Activated CD8-positive, alpha-beta memory T cell treated with anti-CD3 and anti-CD28 coated beads, Interleukin-2, amount 10 ng/mL, durations not matched to agents 7 days and 5 days (primary cell): ENCODE results near the gene LCTL. TPM values are rescaled to one million over a fixed set of nuclear protein-coding genes. Genes with fewer than 3 reads are reported as not detected.

Source experiments
- ATAC-seq: fragments of 150-1000 bp; cut with Tn5 transposase; one replicate; pipeline ENCODE4 v1.10.0; 2021; ENCODE audit warnings: moderate library complexity
- CTCF ChIA-PET: fragments of 350-600 bp; sonication (Branson Sonifier 250); formaldehyde crosslinking; loops from one replicate; lab custom pipeline; 2021; ENCODE audit warnings: antibody characterized with exemption; lab: Charles Lee
- DNase-seq: peaks from one replicate; pipeline ENCODE4 v3.0.0-alpha.2; 2020
- H3K27ac Mint-ChIP-seq: one replicate; pipeline ENCODE4 v1.8.0; 2021; ENCODE audit warnings: mild to moderate bottlenecking, mixed read lengths
- H3K27me3 Mint-ChIP-seq: one replicate; pipeline ENCODE4 v1.8.0; 2021; ENCODE audit warnings: mixed read lengths
- H3K36me3 Mint-ChIP-seq: one replicate; pipeline ENCODE4 v1.8.0; 2021; ENCODE audit warnings: mild to moderate bottlenecking, mixed read lengths
- H3K4me1 Mint-ChIP-seq: one replicate; pipeline ENCODE4 v1.8.0; 2021; ENCODE audit warnings: mixed read lengths
- H3K4me3 Mint-ChIP-seq: one replicate; pipeline ENCODE4 v1.8.0; 2021; ENCODE audit warnings: mild to moderate bottlenecking, moderate library complexity, mixed read lengths
- H3K9me3 Mint-ChIP-seq: one replicate; pipeline ENCODE4 v1.8.0; 2022; ENCODE audit warnings: low read depth, mixed read lengths
- total RNA-seq, 2 experiments: library from RNA; stranded (reverse); gene quantifications; one replicate each; pipeline ENCODE4 v1.2.3, GENCODE V29; 2021

LCTL gene
- total RNA-seq, 2 experiments from 2014 or later, result not detected

DNA sequence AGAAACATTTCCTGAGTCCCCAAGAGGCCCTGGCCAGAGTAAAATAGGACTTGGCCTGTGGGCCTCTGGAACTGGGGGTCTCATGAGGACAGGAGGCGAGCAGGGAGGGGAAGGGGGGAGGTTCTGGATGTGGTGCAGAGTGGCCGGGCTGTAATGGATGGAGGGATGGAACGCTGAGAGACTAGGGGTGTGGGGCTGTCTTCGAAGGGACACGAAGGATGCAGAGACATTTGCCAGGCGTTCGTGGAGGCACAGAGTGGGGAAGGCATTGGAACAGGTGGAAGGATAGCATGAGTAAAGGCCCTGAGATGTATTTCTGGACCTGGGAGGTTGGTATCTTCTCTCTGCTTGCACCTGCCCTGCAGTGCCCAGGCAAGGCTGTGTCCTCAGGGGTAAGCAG is 2.1 kb upstream of the LCTL start:
- Mint-ChIP-seq H3K27me3 (no peaks in the 10 kb centered on the region), H3K36me3 (no peaks in the 10 kb centered on the region), H3K4me1 (peaks cover 7% of the 10 kb centered on the region), H3K27ac (no peak overlapping the region), H3K9me3 (no peaks in the 10 kb centered on the region), H3K4me3 (no peak overlapping the region)
- ATAC-seq (no peak), DNase-seq (no peak)
- CTCF ChIA-PET, result no interaction called here

DNA sequence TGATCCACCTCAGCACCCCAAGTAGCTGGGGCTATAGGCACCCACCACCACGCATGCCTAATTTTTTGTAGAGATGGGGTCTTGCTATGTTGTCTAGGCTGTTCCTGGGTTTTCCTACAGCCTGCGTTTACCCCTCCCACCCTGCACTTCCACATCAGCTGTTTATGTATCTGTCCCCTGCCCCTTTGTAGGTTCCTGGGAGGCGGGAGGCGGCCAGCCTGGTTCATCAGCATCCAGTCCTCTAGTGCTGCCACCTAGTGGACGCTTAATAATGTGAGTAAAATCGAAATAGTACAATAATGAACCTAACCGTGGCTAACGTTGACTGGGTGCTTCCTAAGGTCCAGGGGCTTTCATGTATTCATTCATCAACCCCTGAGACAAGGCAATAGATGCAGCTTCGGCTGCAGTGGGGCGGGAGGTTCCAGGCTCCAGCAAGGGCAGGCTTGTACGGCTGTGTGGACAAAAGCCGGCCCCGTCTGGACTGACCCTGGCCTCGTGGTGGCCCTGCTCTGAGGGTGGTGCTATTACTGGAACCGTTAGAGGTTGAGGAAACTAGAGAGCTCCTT is 1.2 kb upstream of the LCTL start:
- Mint-ChIP-seq H3K9me3 (no peaks in the 10 kb centered on the region), H3K36me3 (no peaks in the 10 kb centered on the region), H3K27ac (no peak overlapping the region), H3K4me3 (no peak overlapping the region), H3K27me3 (no peaks in the 10 kb centered on the region), H3K4me1 (peaks cover 7% of the 10 kb centered on the region)
- CTCF ChIA-PET, result interaction anchor here (0.6 to 1.8 kb wide), 15 partner anchors 8 to 284 kb away, joined by 3 to 5 read pairs (median 3); partner anchors contain the start of gene SNAPC5
- DNase-seq, result peak; percentile 74
- ATAC-seq, result peak; percentile 80

GRCh38 chr15:66565141-66565641 is 607 bp downstream of the LCTL start:
- Mint-ChIP-seq H3K36me3 (no peaks in the 10 kb centered on the region), H3K27me3 (no peaks in the 10 kb centered on the region), H3K9me3 (no peaks in the 10 kb centered on the region), H3K27ac (no peak overlapping the region), H3K4me3 (no peak overlapping the region), H3K4me1 (peaks cover 7% of the 10 kb centered on the region)
- DNase-seq (no peak), ATAC-seq (no peak)
- CTCF ChIA-PET, result interaction anchor here (1.4 to 1.5 kb wide), 2 partner anchors 13 to 54 kb away, joined by 3 to 5 read pairs; no protein-coding TSS in a partner anchor

DNA sequence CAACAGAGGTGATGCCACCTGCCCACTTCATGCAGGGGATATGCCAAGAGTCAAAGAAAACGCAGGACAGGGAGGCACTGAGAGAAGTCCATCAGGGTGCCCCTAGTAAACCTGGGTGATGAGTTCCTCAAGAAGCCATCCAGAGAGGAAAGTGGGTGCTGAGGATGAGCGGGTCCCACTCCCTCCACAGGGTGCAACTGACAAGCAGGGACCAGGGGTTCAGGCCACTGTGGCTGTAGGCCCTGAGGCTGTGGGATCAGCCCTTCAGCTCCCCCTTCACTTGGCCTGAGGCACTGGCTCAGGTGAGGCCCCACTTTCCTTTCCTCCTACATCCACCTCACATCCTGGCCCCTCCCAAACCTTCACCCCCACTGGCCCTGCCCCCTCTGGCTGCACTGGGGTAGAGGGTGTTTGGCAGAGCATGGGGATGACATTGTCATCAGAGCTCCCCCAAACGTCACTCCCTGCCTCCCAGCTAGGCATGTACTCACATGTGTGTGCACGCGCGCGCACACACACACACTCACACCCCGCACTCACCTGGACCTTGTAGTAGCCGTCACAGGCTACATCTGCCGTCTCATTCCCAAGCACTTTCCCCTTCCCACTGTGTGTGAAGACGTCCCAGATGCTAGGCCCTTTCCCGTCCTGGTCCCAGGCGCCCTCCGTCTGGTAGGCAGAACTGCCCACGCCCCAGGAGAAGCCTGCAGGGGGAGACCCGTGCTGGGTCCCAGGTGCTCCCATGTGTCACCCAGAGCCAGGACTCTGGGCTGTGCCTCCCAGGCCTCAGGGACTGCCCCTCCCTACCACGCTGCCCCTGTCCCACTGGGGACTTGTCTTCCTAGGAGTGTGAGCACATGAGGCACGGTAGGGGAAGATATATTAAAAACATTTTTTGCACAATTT is 1.4 kb downstream of the LCTL start:
- Mint-ChIP-seq H3K27ac (no peak overlapping the region), H3K36me3 (no peaks in the 10 kb centered on the region), H3K27me3 (no peaks in the 10 kb centered on the region), H3K4me1 (peaks cover 7% of the 10 kb centered on the region), H3K4me3 (no peak overlapping the region), H3K9me3 (no peaks in the 10 kb centered on the region)
- DNase-seq, result no peak
- no peak for ATAC-seq
- CTCF ChIA-PET, result interaction anchor here (1.4 kb wide), 1 partner anchor 12 kb away, joined by 3 read pairs; no protein-coding TSS in a partner anchor

DNA sequence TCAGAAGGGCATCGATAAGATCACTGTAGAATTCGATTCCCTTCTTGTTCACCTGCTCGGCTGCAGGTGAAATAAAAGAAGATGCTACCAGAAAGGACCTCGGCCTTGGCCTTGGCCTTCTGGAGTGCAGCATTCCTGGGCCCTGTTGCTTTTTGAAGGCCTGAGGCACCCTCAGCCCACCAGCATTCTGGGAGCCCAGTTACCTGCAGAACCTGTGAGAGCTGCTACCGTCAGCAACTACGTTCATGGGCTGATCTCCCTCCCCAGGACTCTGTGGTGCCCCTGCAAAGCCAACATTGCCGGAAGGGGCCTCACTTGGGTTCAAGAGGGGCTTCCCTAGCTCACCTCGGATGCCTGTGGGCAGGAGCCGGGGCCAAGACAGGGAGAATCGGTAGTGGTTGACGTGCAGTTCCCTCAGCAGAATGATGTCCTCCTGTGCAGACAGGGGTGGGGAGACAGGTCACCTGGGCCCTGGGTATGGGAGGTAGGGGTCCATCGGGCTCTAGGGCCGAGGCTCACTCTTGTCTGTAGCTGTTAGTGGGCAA is 2.2 kb downstream of the LCTL start:
- no peaks in the 10 kb centered on the region for H3K27me3 Mint-ChIP-seq
- no peaks in the 10 kb centered on the region for H3K36me3 Mint-ChIP-seq
- peaks cover 7% of the 10 kb centered on the region for H3K4me1 Mint-ChIP-seq
- H3K4me3 Mint-ChIP-seq, result no peak overlapping the region
- no peak for ATAC-seq
- H3K9me3 Mint-ChIP-seq, result no peaks in the 10 kb centered on the region
- H3K27ac Mint-ChIP-seq, result no peak overlapping the region
- CTCF ChIA-PET, result no interaction called here
- no peak for DNase-seq

- CTCF ChIA-PET, result no interaction called here
- H3K27me3 Mint-ChIP-seq, result no peaks in the 10 kb centered on the region
- ATAC-seq (no peak), DNase-seq (no peak)
- H3K9me3 Mint-ChIP-seq, result no peaks in the 10 kb centered on the region
- H3K27ac Mint-ChIP-seq, result no peak overlapping the region
- H3K36me3 Mint-ChIP-seq, result no peaks in the 10 kb centered on the region
- peaks cover 7% of the 10 kb centered on the region for H3K4me1 Mint-ChIP-seq
- H3K4me3 Mint-ChIP-seq, result no peak overlapping the region
These were observed 2.7 kb downstream of the LCTL start for GRCh38 chr15:66563126-66563525.

DNA sequence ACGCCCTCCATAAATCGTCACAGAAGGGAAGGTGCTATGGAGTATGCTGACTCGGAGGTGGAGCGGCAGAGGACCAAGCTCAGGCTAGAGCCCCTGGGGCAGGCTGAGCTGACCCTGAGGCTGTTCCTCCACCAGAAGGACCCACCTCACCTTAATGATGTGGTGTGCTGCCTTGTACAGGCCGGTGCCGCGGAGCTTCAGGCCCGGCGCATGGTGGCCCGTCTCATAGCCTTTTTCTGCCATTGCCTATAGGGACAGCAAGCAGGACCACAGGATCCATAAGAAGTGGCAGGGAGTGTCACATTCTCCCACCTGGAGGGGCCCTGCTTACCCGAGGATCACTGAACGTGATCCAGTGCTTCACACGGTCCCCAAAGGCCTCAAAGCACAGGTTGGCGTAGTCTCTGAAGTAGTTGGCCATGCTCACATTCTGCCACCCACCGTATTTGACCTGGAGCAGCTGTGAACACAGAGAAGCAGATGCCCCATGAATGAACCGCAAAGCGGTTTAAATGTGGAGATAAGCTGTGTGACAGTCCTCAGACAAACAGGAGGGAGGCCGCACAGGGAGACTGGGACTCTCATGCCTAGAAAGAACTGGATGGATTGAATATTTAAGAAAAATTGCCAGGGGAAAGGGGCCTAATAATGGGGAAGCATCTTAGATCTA is 4.8 kb downstream of the LCTL start:
- CTCF ChIA-PET, result interaction anchor here (0.7 to 1.2 kb wide), 3 partner anchors 11 to 58 kb away, joined by 3 read pairs; no protein-coding TSS in a partner anchor
- no peaks in the 10 kb centered on the region for H3K36me3 Mint-ChIP-seq
- DNase-seq, result no peak
- no peaks in the 10 kb centered on the region for H3K27me3 Mint-ChIP-seq
- peaks cover 1% of the 10 kb centered on the region for H3K4me1 Mint-ChIP-seq
- no peak for ATAC-seq
- H3K4me3 Mint-ChIP-seq, result no peak overlapping the region
- H3K9me3 Mint-ChIP-seq, result no peaks in the 10 kb centered on the region
- H3K27ac Mint-ChIP-seq, result no peak overlapping the region

- CTCF ChIA-PET, result interaction anchor here (1.1 kb wide), 1 partner anchor 9 kb away, joined by 3 read pairs; no protein-coding TSS in a partner anchor
- no peak for DNase-seq
- ATAC-seq, result no peak
- Mint-ChIP-seq H3K4me1 (no peaks in the 10 kb centered on the region), H3K4me3 (no peak overlapping the region), H3K27me3 (no peaks in the 10 kb centered on the region), H3K27ac (no peak overlapping the region), H3K9me3 (no peaks in the 10 kb centered on the region), H3K36me3 (peaks cover 10% of the 10 kb centered on the region)
These were observed 7.5 kb downstream of the LCTL start for GRCh38 chr15:66558271-66558670.

GRCh38 chr15:66555685-66556084 is 10.1 kb downstream of the LCTL start:
- DNase-seq (no peak), ATAC-seq (no peak)
- H3K4me1 Mint-ChIP-seq, result no peaks in the 10 kb centered on the region
- peaks cover 22% of the 10 kb centered on the region for H3K36me3 Mint-ChIP-seq
- H3K9me3 Mint-ChIP-seq, result no peaks in the 10 kb centered on the region
- H3K27me3 Mint-ChIP-seq, result no peaks in the 10 kb centered on the region
- H3K27ac Mint-ChIP-seq, result no peak overlapping the region
- CTCF ChIA-PET, result interaction anchor here (1.4 kb wide), 1 partner anchor 11 kb away, joined by 3 read pairs; no protein-coding TSS in a partner anchor
- H3K4me3 Mint-ChIP-seq, result no peak overlapping the region

GRCh38 chr15:66545255-66545654 is 20.5 kb downstream of the LCTL start:
- ATAC-seq (no peak), DNase-seq (no peak)
- CTCF ChIA-PET, result no interaction called here
- H3K27ac Mint-ChIP-seq, result no peak overlapping the region
- peaks cover 32% of the 10 kb centered on the region for H3K36me3 Mint-ChIP-seq
- H3K4me1 Mint-ChIP-seq, result peaks cover 2% of the 10 kb centered on the region
- H3K4me3 Mint-ChIP-seq, result no peak overlapping the region
- H3K9me3 Mint-ChIP-seq, result no peaks in the 10 kb centered on the region
- H3K27me3 Mint-ChIP-seq, result no peaks in the 10 kb centered on the region

DNA sequence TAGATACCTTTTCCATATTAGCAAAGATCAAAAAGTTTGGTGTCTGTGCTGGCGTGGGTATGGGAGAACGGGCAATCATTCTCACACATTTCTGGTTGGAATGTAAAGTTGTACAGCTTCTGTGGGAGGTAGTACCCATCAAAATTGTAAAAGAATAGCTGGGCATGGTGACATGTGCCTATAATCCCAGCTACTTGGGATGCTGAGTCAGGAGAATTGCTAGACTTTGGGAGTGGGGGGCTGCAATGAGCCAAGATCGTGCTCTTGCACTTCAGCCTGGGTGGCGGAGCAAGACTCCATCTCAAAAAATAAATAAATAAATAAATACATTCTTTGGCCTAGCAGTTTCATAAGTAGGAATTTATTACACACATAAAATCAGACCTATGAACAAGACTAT is 22.9 kb downstream of the LCTL start:
- peaks cover 40% of the 10 kb centered on the region for H3K36me3 Mint-ChIP-seq
- ATAC-seq (no peak), DNase-seq (no peak)
- no peaks in the 10 kb centered on the region for H3K27me3 Mint-ChIP-seq
- no peaks in the 10 kb centered on the region for H3K9me3 Mint-ChIP-seq
- CTCF ChIA-PET, result interaction anchor here (1.5 kb wide), 1 partner anchor 19 kb away, joined by 3 read pairs; no protein-coding TSS in a partner anchor
- no peak overlapping the region for H3K4me3 Mint-ChIP-seq
- H3K27ac Mint-ChIP-seq, result no peak overlapping the region
- peaks cover 2% of the 10 kb centered on the region for H3K4me1 Mint-ChIP-seq

DNA sequence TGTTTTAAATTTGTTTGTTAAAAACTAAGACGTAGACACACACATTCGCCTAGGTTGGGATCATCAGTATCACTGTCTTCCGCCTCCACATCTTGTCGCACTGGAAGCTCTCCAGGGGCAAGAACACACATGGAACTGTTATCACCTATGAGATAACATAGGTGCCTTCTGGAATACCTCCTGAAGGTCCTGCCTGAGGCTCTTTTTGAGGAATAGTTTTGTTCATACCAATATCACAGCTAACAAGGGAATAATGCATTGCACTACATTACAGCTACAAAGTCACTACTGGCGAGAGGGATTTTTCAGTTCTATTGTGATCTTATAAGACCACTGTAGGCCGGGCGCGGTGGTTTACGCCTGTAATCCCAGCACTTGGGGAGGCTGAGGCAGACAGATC is 30.7 kb downstream of the LCTL start:
- H3K36me3 Mint-ChIP-seq, result peaks cover 34% of the 10 kb centered on the region
- H3K4me3 Mint-ChIP-seq, result no peak overlapping the region
- ATAC-seq (no peak), DNase-seq (no peak)
- H3K27ac Mint-ChIP-seq, result no peak overlapping the region
- H3K9me3 Mint-ChIP-seq, result no peaks in the 10 kb centered on the region
- H3K4me1 Mint-ChIP-seq, result no peaks in the 10 kb centered on the region
- CTCF ChIA-PET, result no interaction called here
- no peaks in the 10 kb centered on the region for H3K27me3 Mint-ChIP-seq

GRCh38 chr15:66524838-66525237 is 41.0 kb downstream of the LCTL start:
- peaks cover 38% of the 10 kb centered on the region for H3K36me3 Mint-ChIP-seq
- H3K4me3 Mint-ChIP-seq, result no peak overlapping the region
- no peak overlapping the region for H3K27ac Mint-ChIP-seq
- no peaks in the 10 kb centered on the region for H3K27me3 Mint-ChIP-seq
- ATAC-seq (no peak), DNase-seq (no peak)
- H3K9me3 Mint-ChIP-seq, result no peaks in the 10 kb centered on the region
- H3K4me1 Mint-ChIP-seq, result peaks cover 12% of the 10 kb centered on the region
- CTCF ChIA-PET, result no interaction called here
